Posterior cingulate gyrus (tissue), 11 donors: ENCODE results near the gene KIRREL3.

Source experiments
- DNase-seq, 10 donors: peaks; one replicate each; pipeline versions ENCODE4 v3.0.0 to v3.0.0-alpha.2; 2020 to 2021; ENCODE audit warnings: mixed read lengths in 3 of 10
- intact Hi-C: fragments of 100-400 bp; cut with DNase I; formaldehyde crosslinking; loops from one replicate; pipeline ENCODE4 v1.15.1; 2023

The KIRREL3 gene

DNA sequence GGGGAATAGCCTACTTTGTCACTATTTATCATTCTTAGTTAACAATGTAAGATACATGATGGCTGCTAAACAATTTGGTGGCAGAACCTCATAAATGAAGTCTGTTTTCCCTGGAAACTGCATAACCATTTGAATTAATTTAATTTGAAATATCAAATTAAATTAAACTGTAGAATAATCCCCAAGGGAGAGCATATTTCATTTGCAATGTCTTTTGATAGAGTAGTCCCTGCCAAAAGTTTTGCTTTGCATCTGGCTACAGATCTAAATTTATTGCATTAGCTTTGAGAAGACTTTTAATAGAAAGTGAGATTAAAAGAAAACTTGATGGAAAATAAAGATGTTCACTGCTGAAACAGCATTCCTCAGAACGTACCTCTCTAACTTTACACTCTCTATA lies 246.6 kb downstream of the KIRREL3 start:
- intact Hi-C loops = no loop called here
- no peak for DNase-seq

DNA sequence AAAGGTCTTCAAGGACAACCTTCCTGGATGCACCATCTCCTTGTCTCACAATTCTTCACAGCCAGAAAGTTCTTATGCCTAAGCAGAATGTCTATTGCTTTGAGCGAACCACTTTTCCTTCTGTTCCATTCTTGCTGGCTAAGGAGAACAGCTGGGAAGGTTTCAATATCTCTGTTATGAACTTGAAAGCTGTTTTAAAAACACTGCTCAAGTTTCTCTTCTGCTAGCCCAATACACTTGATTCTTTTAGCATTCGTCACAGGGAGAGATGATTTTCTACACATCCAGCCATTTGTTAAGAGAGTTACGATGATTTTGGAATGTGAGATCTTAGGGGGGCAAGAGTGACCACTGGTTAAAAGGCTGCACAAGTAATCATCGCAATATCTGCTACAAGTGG lies 249.3 kb downstream of the KIRREL3 start:
- intact Hi-C loops = no loop called here
- DNase-seq = no peak

- intact Hi-C loops = no loop called here
- no peak for DNase-seq
Measured at GRCh38 chr11:126748793-126749192, 251.8 kb downstream of the KIRREL3 start.

DNA sequence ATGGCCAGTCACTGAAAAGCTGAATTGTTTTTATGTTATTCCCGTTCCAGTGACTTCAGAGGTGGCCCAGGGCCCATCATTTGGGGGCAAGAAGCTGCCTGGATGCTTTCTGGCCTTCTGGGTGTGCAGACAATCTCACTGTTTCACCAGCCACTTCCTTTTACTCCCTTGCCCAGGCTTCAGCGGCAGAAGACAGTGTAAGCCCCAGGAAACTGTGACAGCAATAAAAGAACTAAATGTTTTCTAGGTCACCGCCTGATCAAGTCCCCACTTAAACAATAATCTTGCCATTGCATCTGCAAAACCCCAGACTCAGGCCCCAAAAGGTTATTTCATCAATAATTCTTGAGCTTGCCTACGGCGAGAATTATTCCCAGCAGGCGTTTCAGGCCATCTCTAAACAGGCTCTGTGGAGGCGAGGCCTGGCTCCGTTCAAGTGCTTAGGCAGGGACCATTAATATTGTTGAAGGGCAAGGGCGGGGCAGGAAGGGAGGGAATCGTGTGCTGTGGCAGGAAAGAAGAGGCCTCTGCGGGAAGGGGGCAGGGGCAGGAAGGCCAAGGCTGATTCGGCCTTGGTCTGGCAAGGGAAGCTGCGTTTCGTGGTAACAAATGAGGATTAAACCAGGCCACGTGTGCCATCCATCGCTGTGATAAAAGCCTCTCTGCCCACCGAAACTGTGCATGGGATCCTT lies 252.3 kb downstream of the KIRREL3 start:
- intact Hi-C loops = no loop called here
- no peak for DNase-seq

DNA sequence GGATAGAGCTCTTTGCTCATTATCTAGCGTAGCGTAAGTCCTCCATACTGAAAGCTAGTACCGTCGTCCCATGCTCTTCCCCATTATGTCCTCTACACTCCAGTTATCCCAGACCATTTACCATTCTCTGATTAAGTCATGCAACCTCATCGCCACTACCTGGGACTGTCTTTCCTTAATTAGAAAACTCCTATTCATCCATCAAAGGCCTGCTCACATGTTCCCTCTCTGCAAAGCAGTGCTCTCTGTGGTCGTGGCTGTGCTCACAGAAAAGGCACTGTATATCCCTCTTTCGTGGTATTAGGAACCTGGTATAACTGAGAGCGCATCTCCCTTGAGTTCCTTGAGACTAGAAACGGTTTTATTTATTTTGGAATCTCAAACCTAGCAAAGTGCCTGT lies 253.3 kb downstream of the KIRREL3 start:
- intact Hi-C loops = no loop called here
- DNase-seq = no peak

DNA sequence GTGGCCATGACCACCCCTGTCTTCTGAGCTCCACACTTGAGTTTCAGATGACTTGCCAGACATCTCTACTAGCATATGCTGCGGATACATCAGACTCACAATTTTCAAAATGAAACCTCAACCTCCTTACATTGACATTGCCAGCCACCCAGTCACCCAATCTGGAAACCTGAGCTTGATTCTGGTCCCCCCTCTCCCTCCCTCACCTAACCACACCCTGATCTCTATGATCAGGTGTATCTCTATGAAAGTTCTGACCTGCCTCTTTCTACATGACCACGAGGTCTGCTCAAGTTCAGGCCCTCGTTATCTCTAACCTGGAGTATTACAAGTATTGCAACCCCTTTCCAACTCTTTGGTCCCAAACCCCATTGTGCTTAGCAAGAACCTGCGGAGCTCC lies 254.1 kb downstream of the KIRREL3 start:
- DNase-seq = no peak
- intact Hi-C loops = no loop called here

- intact Hi-C loops = no loop called here
- no peak for DNase-seq
Measured at GRCh38 chr11:126744699-126745098, 255.9 kb downstream of the KIRREL3 start.

- intact Hi-C loops = no loop called here
- no peak for DNase-seq
Measured at GRCh38 chr11:126743628-126744027, 256.9 kb downstream of the KIRREL3 start.

DNA sequence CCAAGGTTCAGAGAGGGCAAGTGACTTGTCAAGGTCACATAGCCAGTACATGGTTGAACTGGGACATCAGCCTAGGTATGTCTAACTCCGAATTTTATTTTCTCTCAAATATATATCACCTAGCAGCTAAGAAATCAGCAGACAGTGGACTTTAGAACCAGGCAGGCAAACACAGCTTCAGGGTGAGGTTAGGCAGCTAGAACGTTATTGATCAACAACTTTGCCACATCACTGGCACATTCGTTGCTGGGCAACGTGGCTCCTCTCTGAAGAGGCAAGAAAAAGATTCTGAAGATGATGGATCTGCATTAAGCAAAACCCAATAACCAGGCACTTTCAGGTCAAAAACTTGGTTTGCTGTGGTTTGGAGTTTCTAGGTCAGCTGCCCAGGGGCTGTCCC lies 258.0 kb downstream of the KIRREL3 start:
- DNase-seq = no peak
- intact Hi-C loops = no loop called here

- intact Hi-C loops = no loop called here
- no peak for DNase-seq
Measured at GRCh38 chr11:126740846-126741245, 259.7 kb downstream of the KIRREL3 start.

DNA sequence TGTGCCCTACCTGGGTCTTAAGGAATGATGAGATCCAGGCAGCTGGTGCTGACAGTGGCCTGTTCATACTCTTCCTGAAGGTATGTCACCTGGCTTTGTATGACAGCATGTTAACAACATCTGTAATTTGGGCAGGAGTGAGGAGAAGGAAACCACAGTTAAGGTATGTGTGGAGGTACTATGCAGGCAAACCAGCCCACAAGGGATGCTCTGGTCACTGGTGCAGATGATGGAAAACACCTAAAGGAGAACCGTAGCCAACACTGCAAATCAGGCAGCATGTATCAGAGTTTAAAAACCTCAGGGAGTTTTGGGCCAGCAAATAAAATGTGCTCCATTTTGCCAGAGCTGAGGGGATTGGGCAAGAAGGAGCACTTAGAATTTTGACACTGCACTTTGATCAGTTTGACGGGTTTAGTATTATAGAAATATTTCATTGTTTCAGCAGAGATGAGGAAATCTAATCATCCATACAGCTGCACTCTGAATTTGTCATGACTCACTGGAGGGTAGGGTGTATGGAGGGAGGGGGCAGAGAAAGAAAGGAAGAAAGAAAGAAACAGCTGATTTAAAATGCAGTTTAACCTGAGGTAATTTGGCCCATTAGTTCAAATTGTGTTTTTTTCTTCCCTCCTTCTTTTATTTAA lies 260.9 kb downstream of the KIRREL3 start:
- intact Hi-C loops = no loop called here
- DNase-seq = no peak

DNA sequence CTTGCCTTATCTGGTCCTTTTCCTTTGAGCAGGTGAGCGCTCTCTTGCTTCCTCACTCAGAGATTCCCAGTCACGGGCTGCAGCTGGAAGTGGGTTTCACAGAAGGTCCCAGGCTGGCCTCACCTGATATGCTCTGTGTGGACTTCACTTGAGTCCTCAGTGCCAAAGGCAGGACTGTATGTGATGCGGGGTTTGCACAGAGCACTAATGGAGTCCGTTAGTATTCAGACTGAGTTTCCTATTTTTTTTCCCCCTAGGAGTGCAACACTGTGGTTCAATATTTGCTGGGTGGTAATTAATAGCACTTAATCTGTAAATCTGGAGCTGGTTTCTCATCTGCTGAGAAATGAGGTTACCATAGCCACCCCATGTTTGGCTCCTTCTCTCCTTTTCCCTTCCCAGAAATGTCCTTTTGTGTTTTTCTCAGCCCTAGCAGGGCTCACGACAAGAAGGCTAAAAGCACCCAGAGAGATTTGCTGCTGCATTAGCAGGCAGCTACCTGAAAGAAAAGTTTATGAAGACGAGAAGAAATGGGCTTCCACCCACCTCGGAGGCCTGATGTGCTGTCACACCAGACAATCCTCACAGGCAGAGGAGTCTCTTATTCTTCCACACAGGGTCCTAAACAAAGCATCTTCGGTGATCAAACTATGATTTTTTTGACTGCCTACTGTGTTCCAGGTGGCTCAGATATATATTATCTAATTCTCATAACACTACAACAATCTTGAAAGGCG lies 262.1 kb downstream of the KIRREL3 start:
- intact Hi-C loops = no loop called here
- DNase-seq = no peak

DNA sequence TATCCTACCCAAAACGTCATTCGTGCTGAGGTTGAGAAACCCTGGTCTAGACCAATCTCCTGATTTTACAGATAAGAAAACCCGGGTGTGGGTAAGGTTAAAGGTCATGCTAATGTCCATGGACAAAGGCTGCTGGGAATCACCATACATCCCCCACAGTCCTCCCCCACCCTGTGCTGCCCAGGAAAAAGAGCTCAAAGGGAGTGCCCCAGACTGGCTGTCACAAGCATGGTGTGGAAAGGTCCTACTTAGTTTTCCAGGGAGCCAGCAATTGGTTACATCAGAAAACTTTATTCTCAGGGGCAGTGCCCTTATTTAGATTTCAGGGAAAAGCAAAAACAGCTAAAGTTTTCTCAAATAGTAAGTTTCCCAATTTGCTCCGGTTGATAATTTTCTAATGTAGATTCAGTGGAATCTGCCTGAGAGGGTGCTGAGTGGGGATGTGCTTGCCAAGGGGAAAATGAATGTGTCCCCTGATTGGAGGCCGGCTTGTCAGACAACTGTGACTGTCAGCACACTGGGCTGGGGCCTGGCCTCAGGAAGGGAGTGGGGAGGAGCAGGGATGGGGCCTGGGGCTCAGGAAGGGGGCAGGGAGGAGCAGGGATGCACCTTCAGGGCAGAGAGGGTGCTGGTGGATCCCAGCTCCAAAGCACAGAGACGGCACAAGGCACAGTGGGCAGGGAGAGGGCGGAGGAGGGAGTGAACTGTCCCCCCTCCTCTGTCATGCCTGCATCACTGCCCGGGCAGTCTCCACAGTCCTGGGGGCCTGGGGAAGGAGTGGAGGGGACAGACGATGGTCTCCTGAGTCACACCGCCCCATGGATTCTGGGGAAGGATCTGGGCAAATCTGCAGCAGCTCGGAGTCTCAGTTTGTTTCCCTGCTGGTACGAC lies 263.6 kb downstream of the KIRREL3 start:
- intact Hi-C loops = no loop called here
- peak in 2 of 10 donors; percentile 37 to 85 for DNase-seq

DNA sequence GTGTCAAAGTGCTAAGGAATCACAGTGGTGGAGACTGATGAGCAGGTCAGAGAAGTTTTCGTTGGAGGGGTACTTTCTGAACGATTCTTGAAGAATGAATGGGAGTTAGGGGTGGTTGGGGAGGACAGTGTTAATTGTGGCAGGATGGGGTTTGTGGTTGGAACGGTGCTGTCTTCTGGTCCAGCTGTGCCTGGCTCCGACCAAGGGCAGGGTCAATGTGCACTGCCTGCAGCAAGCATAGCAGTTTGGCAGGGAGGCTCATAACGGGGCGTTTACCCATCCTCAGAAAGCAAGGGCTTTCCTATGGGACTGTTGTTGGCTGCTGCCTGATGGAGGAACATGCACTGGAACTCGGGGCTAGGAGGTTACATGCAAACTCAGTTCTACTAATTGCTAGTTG lies 265.8 kb downstream of the KIRREL3 start:
- intact Hi-C loops = no loop called here
- no peak for DNase-seq

DNA sequence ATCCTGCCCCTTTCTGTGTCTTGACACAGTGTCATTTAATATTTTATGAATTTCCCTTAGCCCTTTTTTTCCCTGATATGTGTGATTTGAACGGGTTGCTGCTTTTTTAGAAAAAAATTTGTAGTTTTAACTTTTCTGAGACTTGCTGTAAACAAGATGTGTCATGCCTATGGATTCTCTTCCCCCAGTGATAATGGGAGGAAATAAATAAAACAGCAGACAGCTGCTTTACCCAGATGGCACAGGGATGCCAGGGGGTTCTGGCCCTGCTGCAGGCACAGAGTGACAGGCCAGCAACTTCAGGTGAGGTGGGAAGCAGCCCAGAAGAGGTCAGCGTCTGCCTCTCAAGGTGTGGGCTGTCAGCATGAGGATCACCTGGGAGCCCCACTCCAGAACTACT lies 266.9 kb downstream of the KIRREL3 start:
- no peak for DNase-seq
- intact Hi-C loops = no loop called here

DNA sequence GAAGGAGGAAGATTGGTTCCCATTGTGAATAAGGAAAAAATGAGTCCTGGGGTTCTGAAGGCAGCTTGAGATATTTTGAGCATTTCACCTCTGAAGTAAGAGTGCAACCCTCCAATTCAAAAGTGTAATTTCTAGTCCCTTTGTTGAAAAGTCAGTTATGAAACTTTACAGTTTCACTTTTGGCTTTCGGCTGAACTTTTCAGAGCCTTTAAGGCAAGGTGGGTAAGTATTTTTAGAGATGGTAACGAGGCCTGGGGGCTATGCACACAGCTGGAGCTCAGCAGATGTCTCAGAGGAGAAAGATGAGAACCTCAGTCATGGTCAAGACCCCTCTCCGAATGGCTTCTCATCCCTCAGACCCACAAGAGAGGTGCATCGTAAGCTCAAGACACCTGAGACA lies 267.6 kb downstream of the KIRREL3 start:
- intact Hi-C loops = no loop called here
- no peak for DNase-seq

- intact Hi-C loops = no loop called here
- DNase-seq = no peak
Measured at GRCh38 chr11:126731576-126732142, 268.9 kb downstream of the KIRREL3 start.

- peak in 1 of 10 donors; percentile 82 for DNase-seq
- intact Hi-C loops = no loop called here
Measured at GRCh38 chr11:126727381-126727780, 273.2 kb downstream of the KIRREL3 start.

DNA sequence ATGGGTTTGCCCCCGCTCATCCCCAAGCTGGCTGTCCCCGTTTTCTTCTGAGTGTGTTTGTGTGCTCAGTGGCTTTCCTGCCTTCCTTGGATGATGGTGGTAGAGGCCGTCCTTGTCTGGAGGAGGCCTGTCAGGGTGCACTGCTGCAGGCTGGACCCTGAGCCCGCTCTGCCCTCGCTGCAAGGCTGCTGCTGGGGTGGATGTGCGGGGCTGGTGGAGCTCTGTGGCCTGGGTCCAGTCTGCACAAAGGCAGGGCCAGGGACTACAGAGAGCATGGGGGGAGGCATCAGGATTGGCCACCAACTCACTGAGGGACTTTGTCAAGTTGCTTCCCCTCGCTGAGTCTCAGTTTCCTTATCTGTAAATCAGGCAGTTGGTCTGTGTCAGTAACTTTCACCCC lies 275.0 kb downstream of the KIRREL3 start:
- DNase-seq = no peak
- intact Hi-C loops = no loop called here

DNA sequence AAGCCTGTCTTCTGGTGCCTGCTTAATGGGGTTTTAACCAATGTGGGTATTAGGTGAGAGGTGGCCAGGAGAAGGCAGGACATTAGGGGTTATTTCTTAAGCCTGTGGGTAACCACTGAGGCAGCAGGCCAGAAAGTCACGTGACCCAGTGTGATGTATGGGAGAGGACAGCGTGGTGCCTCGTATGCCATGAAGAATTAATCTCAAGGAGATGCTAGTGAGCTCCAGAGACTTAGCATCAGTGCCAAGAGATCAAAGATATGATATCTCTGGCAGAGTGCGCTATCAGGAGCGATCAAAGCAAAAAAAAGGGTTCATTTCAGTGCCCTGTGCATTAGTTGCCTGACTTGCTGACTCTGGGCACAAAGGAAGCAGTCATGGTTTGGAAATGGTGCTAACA lies 275.5 kb downstream of the KIRREL3 start:
- intact Hi-C loops = no loop called here
- no peak for DNase-seq

- intact Hi-C loops = no loop called here
- no peak for DNase-seq
Measured at GRCh38 chr11:126723665-126724045, 276.9 kb downstream of the KIRREL3 start.
